OCI-LY1 (cell line): ENCODE measurements around the gene ZNF385C.

Source experiments
- H2AFZ ChIP-seq: fragments of 200-600 bp; sonication (generic), shearing (Covaris generic); 2 replicates; pipeline ENCODE4 v1.6.0; 2014; ENCODE audit warnings: antibody characterized with exemption, mild to moderate bottlenecking, low read length
- H3F3A ChIP-seq: fragments of 200-600 bp; sonication (generic), shearing (Covaris generic); 2 replicates; pipeline ENCODE4 v1.6.0; 2014; ENCODE audit warnings: mild to moderate bottlenecking, antibody characterized with exemption, low read length, moderate library complexity; ENCODE audit not compliant: insufficient read depth
- H3K27ac ChIP-seq: fragments of 200-600 bp; sonication (generic); 2 replicates; pipeline ENCODE4 v1.5.1; 2014; ENCODE audit warnings: low read length, mixed run types, mild to moderate bottlenecking, low read depth; ENCODE audit not compliant: poor library complexity, severe bottlenecking
- H3K27me3 ChIP-seq: fragments of 200-600 bp; sonication (generic); 2 replicates; pipeline ENCODE4 v1.6.0; 2014; ENCODE audit warnings: antibody characterized with exemption, mild to moderate bottlenecking, low read length, moderate library complexity; ENCODE audit not compliant: insufficient read depth
- H3K36me3 ChIP-seq: fragments of 200-600 bp; sonication (generic); 2 replicates; pipeline ENCODE4 v1.6.1; 2014; ENCODE audit warnings: mild to moderate bottlenecking, antibody characterized with exemption, low read length, moderate library complexity, mixed read lengths; ENCODE audit not compliant: insufficient read depth
- H3K4me1 ChIP-seq: fragments of 200-600 bp; sonication (generic); 2 replicates; pipeline ENCODE4 v1.5.1; 2014; ENCODE audit warnings: mild to moderate bottlenecking, low read length, moderate library complexity; ENCODE audit not compliant: insufficient read depth, severe bottlenecking
- H3K4me2 ChIP-seq: fragments of 200-600 bp; sonication (generic), shearing (Covaris generic); 2 replicates; pipeline ENCODE4 v1.6.1; 2014; ENCODE audit warnings: low read length
- H3K4me3 ChIP-seq: fragments of 200-600 bp; sonication (generic); 2 replicates; pipeline ENCODE4 v1.5.1; 2014; ENCODE audit warnings: low read length, low read depth, mild to moderate bottlenecking, mixed read lengths; ENCODE audit not compliant: poor library complexity, severe bottlenecking
- H3K79me2 ChIP-seq: fragments of 200-600 bp; shearing (Covaris generic); 2 replicates; pipeline ENCODE4 v1.6.1; 2016; ENCODE audit warnings: mixed run types, low read length, mixed read lengths; ENCODE audit not compliant: insufficient read depth
- H3K9ac ChIP-seq: fragments of 200-600 bp; sonication (generic), shearing (Covaris generic); 2 replicates; pipeline ENCODE4 v1.6.1; 2014; ENCODE audit warnings: mild to moderate bottlenecking, low read length, mixed read lengths
- H3K9me2 ChIP-seq: fragments of 200-600 bp; sonication (generic), shearing (Covaris generic); 2 replicates; pipeline ENCODE4 v1.6.1; 2014; ENCODE audit warnings: low read depth, mild to moderate bottlenecking, low read length, mixed read lengths
- H3K9me3 ChIP-seq: fragments of 200-600 bp; shearing (Covaris generic); 2 replicates; pipeline ENCODE4 v1.6.1; 2014; ENCODE audit warnings: low read length, mixed read lengths
- H4K20me1 ChIP-seq: fragments of 200-600 bp; sonication (generic), shearing (Covaris generic); 2 replicates; pipeline ENCODE4 v1.6.0; 2016; ENCODE audit warnings: mild to moderate bottlenecking, low read length; ENCODE audit not compliant: insufficient read depth
- EZH2 ChIP-seq: fragments of 200-600 bp; sonication (generic), shearing (Covaris generic); IDR thresholded peaks from 2 replicates; pipeline ENCODE4 v1.8.0; 2017; ENCODE audit warnings: borderline replicate concordance, mixed run types, mild to moderate bottlenecking, antibody characterized with exemption, low read length, moderate library complexity, mixed read lengths
- TF ChIP-seq, protein P1 (sequence below): fragments of 200-600 bp; sonication (generic), shearing (Covaris generic); IDR thresholded peaks from 2 replicates; pipeline ENCODE4 v1.5.1; 2017; ENCODE audit warnings: mild to moderate bottlenecking, antibody characterized with exemption, low read length, moderate library complexity, mixed read lengths

The ZNF385C gene

DNA sequence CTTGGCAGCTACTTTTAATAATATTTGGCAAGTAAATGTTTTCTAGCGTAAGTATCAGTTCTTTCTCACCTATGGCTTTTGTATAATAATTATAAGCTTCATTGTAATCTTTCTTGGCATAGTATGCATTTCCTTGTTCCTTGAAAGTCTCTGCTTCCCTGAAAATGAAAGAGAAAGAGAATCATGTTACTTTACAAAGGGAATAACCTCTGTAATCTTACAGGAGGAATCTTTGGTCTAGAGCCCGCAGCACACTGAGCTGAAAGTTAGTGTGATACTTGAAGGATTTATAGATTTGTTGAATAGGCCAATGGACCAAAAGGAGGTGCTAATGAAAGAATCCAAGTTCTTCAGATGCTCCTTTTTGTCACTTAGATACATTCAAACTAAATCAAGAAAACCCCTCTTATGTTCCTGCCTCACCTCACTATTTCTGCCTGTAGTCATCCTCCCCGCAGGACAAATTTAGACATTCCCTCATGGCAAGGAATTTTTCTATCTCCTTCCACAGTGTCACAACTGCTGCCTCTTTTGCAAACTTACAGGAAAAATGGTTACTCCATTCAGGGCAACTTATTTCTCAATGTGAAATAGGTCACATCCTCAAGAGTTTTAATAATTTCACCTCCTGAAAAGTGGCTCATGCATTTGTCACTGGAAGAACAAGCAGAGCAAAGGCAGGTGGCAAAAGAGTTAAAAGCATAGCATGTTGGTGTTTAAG, 97.7 kb downstream of the ZNF385C start:
- H2AFZ ChIP-seq, result no peak overlapping the region
- peaks cover 18% of the 10 kb centered on the region for H3K4me1 ChIP-seq
- H3K9ac ChIP-seq, result no peak overlapping the region
- TF ChIP-seq, protein P1, sequence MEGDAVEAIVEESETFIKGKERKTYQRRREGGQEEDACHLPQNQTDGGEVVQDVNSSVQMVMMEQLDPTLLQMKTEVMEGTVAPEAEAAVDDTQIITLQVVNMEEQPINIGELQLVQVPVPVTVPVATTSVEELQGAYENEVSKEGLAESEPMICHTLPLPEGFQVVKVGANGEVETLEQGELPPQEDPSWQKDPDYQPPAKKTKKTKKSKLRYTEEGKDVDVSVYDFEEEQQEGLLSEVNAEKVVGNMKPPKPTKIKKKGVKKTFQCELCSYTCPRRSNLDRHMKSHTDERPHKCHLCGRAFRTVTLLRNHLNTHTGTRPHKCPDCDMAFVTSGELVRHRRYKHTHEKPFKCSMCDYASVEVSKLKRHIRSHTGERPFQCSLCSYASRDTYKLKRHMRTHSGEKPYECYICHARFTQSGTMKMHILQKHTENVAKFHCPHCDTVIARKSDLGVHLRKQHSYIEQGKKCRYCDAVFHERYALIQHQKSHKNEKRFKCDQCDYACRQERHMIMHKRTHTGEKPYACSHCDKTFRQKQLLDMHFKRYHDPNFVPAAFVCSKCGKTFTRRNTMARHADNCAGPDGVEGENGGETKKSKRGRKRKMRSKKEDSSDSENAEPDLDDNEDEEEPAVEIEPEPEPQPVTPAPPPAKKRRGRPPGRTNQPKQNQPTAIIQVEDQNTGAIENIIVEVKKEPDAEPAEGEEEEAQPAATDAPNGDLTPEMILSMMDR, result no peak
- TF ChIP-seq EZH2, result no peak
- no peak overlapping the region for H3K4me2 ChIP-seq
- no peaks in the 10 kb centered on the region for H3K27me3 ChIP-seq
- no peak overlapping the region for H3K27ac ChIP-seq
- H3K9me3 ChIP-seq, result no peaks in the 10 kb centered on the region
- H3K9me2 ChIP-seq, result no peaks in the 10 kb centered on the region
- peaks cover 71% of the 10 kb centered on the region for H3K36me3 ChIP-seq
- H3F3A ChIP-seq, result no peaks in the 10 kb centered on the region
- H3K4me3 ChIP-seq, result no peak overlapping the region
- H4K20me1 ChIP-seq, result no peaks in the 10 kb centered on the region
- peaks cover 47% of the 10 kb centered on the region for H3K79me2 ChIP-seq

GRCh38 chr17:41998497-41998896, 99.8 kb downstream of the ZNF385C start:
- Histone ChIP-seq H3K79me2 (peaks cover 26% of the 10 kb centered on the region), H3K9me3 (no peaks in the 10 kb centered on the region), H2AFZ (no peak overlapping the region), H3K36me3 (peaks cover 87% of the 10 kb centered on the region), H3K9ac (no peak overlapping the region), H4K20me1 (no peaks in the 10 kb centered on the region), H3K9me2 (no peaks in the 10 kb centered on the region), H3K4me3 (no peak overlapping the region), H3K27ac (no peak overlapping the region), H3K4me1 (peaks cover 18% of the 10 kb centered on the region), H3F3A (no peaks in the 10 kb centered on the region), H3K27me3 (no peaks in the 10 kb centered on the region), H3K4me2 (no peak overlapping the region)
- TF ChIP-seq EZH2, result no peak
- TF ChIP-seq, protein P1, result no peak

GRCh38 chr17:41996855-41997164, 101.5 kb downstream of the ZNF385C start:
- no peaks in the 10 kb centered on the region for H3K9me3 ChIP-seq
- no peaks in the 10 kb centered on the region for H3F3A ChIP-seq
- H3K4me3 ChIP-seq, result no peak overlapping the region
- H3K4me1 ChIP-seq, result peaks cover 18% of the 10 kb centered on the region
- H4K20me1 ChIP-seq, result no peaks in the 10 kb centered on the region
- peaks cover 87% of the 10 kb centered on the region for H3K36me3 ChIP-seq
- peak overlapping the region; percentile 82 for H3K27ac ChIP-seq
- no peak overlapping the region for H2AFZ ChIP-seq
- H3K9me2 ChIP-seq, result no peaks in the 10 kb centered on the region
- H3K79me2 ChIP-seq, result peaks cover 9% of the 10 kb centered on the region
- TF ChIP-seq, protein P1, result no peak
- no peak for TF ChIP-seq EZH2
- H3K27me3 ChIP-seq, result no peaks in the 10 kb centered on the region
- H3K9ac ChIP-seq, result peak overlapping the region; percentile 23; the same call in 1 of the 2 replicates
- peak overlapping the region; percentile 43; the same call in 1 of the 2 replicates for H3K4me2 ChIP-seq
